AG04449 (cell line): Measurements from ENCODE around the gene COG4.

Experiments used
- CTCF ChIA-PET: fragments of 350-600 bp; formaldehyde crosslinking; extraction: SDS; loops from one replicate; lab custom pipeline; 2021; ENCODE audit warnings: antibody characterized with exemption; lab: Yijun Ruan, JAX
- POLR2A ChIA-PET: fragments of 400-600, 350-600 bp; formaldehyde crosslinking; extraction: SDS; loops from one replicate; lab custom pipeline; 2020; ENCODE audit warnings: antibody characterized with exemption, inconsistent platforms; lab: Yijun Ruan, JAX
- DNase-seq: peaks from one replicate; pipeline ENCODE4 v3.0.0-alpha.2; 2010; ENCODE audit warnings: low read depth, low spot score
- H3K4me3 ChIP-seq: 2 replicates; pipeline ENCODE4 v1.5.1; 2011; ENCODE audit warnings: low read depth, mild to moderate bottlenecking, control low read depth, low read length
- CTCF ChIP-seq: IDR thresholded peaks from one replicate; pipeline ENCODE4 v1.5.1; 2011; ENCODE audit warnings: mild to moderate bottlenecking, moderate library complexity, low read length, control low read depth, inconsistent platforms; ENCODE audit not compliant: insufficient read depth; ENCODE audit errors: missing control alignments

COG4 gene

DNA sequence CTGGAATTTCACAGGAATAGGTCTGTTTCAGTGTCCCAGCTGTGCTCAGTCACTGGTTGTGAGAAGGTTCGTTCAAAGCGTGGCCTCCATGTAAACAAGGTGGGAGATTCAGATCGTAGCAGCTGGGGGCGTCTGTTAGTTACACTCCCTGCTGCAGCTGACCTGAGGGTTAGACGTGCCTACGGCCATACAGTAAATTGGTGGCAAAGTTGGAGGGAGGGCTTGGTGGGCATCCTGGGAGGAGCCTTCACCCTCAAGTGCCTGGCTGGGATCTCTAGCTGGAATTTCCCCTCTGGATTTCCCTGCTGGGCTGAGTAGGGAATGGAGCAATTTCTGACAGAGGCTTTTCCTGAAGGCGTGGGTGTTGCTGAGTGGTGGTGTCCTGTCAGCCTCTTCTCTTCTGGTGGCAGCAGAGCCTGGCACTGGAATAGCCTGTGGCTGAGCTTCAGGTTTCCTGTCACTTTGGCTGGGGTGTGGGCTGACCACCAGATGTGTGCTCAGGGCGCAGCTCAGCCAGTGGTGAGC, 62.6 kb downstream of the COG4 start:
- H3K4me3 ChIP-seq, result no peak overlapping the region
- DNase-seq, result no peak
- TF ChIP-seq CTCF, result no peak
- ChIA-PET CTCF (interaction anchor here (1.2 to 1.3 kb wide), 2 partner anchors 10 to 91 kb away, joined by 3 to 4 read pairs; no protein-coding TSS in a partner anchor), POLR2A (no interaction called here)

DNA sequence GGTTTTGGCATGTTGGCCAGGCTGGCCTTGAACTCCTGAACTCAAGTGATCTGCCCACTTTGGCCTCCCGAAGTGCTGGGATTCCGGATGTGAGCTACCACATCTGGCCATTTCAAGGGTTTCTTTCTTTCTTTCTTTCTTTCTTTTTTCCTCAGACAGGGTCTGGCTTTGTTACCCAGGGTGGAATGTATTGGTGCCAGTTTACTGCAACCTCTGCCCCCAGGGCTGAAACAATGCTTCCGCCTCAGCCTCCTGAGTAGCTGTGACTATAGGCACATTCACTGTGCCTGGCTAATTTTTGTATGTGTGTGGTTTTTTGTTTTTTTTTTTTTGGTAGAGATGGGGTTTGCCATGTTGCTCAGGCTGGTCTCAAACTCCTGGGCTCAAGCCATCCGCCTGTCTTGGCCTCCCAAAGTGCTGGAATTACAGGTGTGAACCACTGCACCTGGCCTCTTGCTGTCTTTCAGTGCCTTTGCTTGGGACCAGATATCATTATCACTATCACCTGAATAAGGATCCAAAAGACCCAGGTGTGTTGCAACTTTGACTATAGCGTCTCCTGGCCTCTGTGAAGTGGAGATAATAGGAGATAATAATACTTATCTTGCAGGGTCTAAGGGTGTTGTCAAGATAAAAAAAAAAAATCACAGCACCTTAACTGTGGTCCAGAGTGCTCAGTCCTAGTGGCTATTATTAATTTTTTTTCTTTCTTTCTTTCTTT, 65.7 kb downstream of the COG4 start:
- CTCF ChIA-PET, result no interaction called here

DNA sequence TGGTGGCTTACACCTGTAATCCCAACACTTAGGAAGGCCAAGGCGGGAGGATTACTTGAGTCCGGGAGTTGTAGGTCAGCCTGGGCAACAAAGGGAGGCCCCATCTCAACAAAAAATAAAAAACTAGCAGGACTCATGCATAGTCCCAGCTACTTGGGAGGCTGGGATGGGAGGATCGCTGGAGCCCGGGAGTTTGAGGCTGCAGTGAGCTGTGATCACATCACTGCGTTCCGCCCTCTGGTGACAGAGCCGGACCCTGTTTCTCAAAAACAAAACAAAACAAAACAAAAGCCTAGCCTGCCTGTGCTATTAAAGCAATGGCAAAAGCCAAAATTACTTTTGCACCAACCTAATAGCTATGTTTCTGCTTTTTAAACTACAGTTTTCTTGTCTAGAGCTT, 67.4 kb downstream of the COG4 start:
- CTCF ChIA-PET, result interaction anchor here (2.0 kb wide), 1 partner anchor 15 kb away, joined by 8 read pairs; no protein-coding TSS in a partner anchor
- TF ChIP-seq CTCF, result no peak
- POLR2A ChIA-PET, result no interaction called here
- H3K4me3 ChIP-seq, result no peak overlapping the region
- no peak for DNase-seq

More for the DNA sequence above, 65.7 kb downstream of the COG4 start:
- no peak for TF ChIP-seq CTCF
- POLR2A ChIA-PET, result no interaction called here
- H3K4me3 ChIP-seq, result no peak overlapping the region
- DNase-seq, result no peak

- TF ChIP-seq CTCF, result no peak
- POLR2A ChIA-PET, result interaction anchor here (3.1 kb wide), 1 partner anchor 74 kb away, joined by 19 read pairs; no protein-coding TSS in a partner anchor
- CTCF ChIA-PET, result interaction anchor here (1.3 to 2.4 kb wide), 5 partner anchors 16 to 85 kb away, joined by 4 to 10 read pairs (median 6); partner anchors contain the start of gene ST3GAL2
- H3K4me3 ChIP-seq, result peak within 1 kb of the TSS; percentile 83
- no peak for DNase-seq
These were observed 68.9 kb downstream of the COG4 start, which contains the start of gene FCSK for GRCh38 chr16:70454222-70455034. Gene FCSK (plus strand): TSS chr16:70454595. CDS start chr16:70463191, 8,596 bp downstream.

- peak overlapping the region; percentile 83 for H3K4me3 ChIP-seq
- ChIA-PET CTCF (interaction anchor here (1.3 to 2.4 kb wide), 5 partner anchors 15 to 84 kb away, joined by 4 to 10 read pairs (median 6); partner anchors contain the start of gene ST3GAL2), POLR2A (interaction anchor here (3.1 kb wide), 1 partner anchor 73 kb away, joined by 19 read pairs; no protein-coding TSS in a partner anchor)
- DNase-seq, result no peak
- no peak for TF ChIP-seq CTCF
These were observed 69.5 kb downstream of the COG4 start for GRCh38 chr16:70453892-70454221.
